WI38 (cell line): Measurements from ENCODE around the gene CD300LG.

Source experiments
- H3K4me3 ChIP-seq: 2 replicates; pipeline ENCODE4 v1.5.1; 2011; ENCODE audit warnings: low read depth, mild to moderate bottlenecking, control low read depth, low read length
- TF ChIP-seq, protein P1 (sequence below): IDR thresholded peaks from 2 replicates; pipeline ENCODE4 v1.5.1; 2012; ENCODE audit warnings: low read depth, mild to moderate bottlenecking, control low read depth, low read length

Gene CD300LG

DNA sequence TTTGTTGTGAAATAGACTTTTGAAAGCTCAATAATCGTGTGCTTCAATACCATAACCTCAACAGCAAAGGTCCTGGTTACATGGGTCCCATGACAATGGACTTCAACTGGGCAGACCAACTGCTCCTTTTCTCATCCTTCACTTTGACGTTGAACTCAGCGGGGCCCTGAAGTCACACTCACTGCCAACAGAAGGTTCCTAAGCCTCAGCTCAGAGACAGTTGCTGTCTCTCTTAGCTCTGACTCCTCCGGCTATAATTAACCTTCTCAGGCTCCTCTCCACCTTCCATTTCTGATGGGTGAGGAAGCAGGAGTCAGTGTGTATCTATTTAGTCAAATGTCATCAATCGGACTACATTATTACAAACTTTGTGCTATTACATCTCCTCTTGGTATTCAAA, 37.9 kb upstream of the CD300LG start:
- TF ChIP-seq, protein P1, sequence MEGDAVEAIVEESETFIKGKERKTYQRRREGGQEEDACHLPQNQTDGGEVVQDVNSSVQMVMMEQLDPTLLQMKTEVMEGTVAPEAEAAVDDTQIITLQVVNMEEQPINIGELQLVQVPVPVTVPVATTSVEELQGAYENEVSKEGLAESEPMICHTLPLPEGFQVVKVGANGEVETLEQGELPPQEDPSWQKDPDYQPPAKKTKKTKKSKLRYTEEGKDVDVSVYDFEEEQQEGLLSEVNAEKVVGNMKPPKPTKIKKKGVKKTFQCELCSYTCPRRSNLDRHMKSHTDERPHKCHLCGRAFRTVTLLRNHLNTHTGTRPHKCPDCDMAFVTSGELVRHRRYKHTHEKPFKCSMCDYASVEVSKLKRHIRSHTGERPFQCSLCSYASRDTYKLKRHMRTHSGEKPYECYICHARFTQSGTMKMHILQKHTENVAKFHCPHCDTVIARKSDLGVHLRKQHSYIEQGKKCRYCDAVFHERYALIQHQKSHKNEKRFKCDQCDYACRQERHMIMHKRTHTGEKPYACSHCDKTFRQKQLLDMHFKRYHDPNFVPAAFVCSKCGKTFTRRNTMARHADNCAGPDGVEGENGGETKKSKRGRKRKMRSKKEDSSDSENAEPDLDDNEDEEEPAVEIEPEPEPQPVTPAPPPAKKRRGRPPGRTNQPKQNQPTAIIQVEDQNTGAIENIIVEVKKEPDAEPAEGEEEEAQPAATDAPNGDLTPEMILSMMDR: no peak
- H3K4me3 ChIP-seq: no peak overlapping the region

DNA sequence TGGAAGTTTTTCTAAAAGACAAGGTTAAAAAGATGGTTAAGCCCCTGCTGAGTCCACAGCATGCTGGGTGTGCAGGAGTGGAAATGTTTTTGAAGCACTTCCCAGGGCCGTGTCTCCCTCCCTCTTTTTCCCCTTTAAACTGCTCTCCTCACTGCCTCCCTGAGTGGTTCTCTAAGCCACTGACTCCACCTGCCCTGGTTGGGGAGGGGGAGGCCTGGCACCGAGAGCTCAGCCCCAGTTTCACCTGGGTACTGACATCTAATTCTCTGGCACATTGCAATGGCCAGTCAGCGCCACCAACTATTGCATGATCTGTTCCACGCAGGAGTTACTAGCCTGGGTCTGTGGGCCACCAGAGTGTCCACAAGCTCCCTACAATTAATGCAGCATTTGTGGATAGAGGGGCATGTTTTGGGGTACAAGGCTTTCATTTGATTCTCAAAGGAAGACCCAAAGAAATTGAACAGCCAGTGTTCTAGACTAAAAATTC, 36.7 kb upstream of the CD300LG start:
- TF ChIP-seq, protein P1: no peak
- H3K4me3 ChIP-seq: no peak overlapping the region

DNA sequence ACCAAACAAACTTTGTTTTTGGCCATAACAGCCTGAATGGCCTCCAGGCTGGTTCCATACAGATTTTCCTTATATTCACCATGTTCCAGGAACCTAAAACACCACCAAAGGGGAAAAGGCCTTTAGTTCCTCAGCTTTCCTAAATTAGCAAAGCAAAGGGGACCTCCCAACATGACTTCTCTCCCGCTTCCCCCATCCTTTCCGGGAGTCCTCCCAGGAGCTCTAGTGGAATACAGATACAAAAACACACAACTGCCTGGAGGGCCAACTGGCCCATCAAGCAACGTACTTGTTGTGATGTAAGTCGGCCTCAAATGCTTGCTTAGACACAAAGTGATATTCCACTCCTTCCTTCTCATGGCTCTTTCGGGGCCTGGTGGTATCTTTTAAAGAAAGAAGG, 36.2 kb upstream of the CD300LG start:
- H3K4me3 ChIP-seq: no peak overlapping the region
- TF ChIP-seq, protein P1: no peak

- H3K4me3 ChIP-seq: no peak overlapping the region
- TF ChIP-seq, protein P1: no peak
Measured at GRCh38 chr17:43812396-43813265, 34.3 kb upstream of the CD300LG start.

DNA sequence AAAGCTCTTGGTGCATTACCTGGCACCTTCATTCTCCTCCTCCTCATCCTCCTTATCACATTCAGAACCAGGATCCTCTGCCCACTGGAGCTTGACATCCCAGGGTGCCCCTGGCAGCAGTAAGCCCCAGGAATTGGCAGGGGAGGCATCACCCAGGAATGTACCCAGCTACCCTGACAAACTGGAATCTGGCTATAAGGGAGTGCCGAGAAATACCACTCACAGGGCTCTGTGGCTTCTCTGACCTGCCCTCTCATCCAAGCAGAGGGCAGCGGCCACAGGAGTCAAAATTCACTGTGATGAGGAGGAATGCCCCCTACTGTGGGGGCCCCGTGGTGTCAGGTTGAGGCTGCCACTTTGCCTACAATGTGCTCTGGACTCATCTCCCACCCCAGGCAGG, 33.6 kb upstream of the CD300LG start:
- TF ChIP-seq, protein P1: no peak
- no peak overlapping the region for H3K4me3 ChIP-seq

DNA sequence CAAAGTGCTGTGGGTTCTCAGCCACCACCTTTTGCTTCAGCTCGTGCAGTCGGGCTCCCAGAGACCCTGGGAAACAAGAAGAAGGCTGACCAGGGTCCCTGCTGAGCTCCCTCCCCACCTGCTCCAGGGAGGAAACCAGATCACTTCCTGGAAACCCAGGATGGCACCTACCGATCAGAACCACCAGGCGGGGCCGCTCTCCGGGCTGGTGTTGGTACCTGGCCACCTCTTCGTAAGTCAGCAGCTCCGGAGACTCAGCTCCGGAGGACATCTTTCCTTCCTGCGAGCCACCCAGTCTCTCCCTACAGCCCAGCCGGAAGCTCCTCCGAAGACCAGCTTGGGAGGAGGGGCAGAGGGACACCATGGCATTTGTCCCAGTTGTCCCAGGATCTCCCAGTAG, 33.0 kb upstream of the CD300LG start:
- TF ChIP-seq, protein P1: no peak
- no peak overlapping the region for H3K4me3 ChIP-seq

DNA sequence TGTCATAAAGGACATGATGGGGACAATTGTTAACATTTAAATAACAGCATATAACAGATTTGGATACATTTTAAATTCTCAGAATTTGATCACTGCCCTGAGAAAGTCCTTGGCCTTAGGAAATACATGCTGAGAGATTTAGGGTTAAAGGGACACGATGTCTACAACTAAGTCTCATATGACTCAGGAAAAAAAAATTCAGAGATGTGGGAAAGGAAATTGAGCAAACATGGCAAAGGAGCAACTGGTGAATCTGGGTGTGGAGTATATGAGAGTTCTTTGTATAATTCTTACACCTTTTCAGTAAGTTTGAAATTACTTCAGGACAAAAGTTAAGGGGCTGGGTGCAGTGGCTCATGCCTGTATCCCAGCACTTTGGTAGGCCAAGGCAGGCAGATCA, 32.3 kb upstream of the CD300LG start:
- TF ChIP-seq, protein P1: no peak
- H3K4me3 ChIP-seq: no peak overlapping the region
